ENCODE results near the gene CYRIA.

- TF ChIP-seq CTCF (IDR thresholded peaks at IDR 0.05) (no peak), POLR2A (IDR thresholded peaks at IDR 0.05) (no peak)
These were observed 45.9 kb downstream of the CYRIA start for GRCh38 chr2:16619576-16620245.
